Esophagus squamous epithelium (tissue), 5 donors: ENCODE measurements around the gene EGFR. TPM values are rescaled to one million over a fixed set of nuclear protein-coding genes. Genes with fewer than 3 reads are reported as not detected.

Experiments used
- DNase-seq: peaks from one replicate; lab custom pipeline; 2025; lab: John Stamatoyannopoulos, UW
- H3K27ac ChIP-seq, 4 donors: fragments of 200-600 bp; sonication (generic); one replicate each; pipeline ENCODE4 v1.5.1; 2016 to 2019; ENCODE audit warnings: mild to moderate bottlenecking in 1 of 4
- H3K27me3 ChIP-seq, 4 donors: fragments of 200-600 bp; sonication (generic); 1 replicate in 3 of 4; 2 replicates in 1 of 4; pipeline versions ENCODE4 v1.5.1 to v1.6.0; 2017 to 2021; ENCODE audit warnings: antibody characterized with exemption in 1 of 4
- H3K36me3 ChIP-seq, 3 donors: fragments of 200-600 bp; sonication (generic); one replicate each; pipeline ENCODE4 v1.5.1; 2016 to 2019
- H3K4me1 ChIP-seq, 3 donors: fragments of 200-600 bp; sonication (generic); one replicate each; pipeline ENCODE4 v1.5.1; 2017 to 2019
- H3K4me3 ChIP-seq, 4 donors: fragments of 200-600 bp; sonication (generic); 1 replicate in 3 of 4; 2 replicates in 1 of 4; pipeline ENCODE4 v1.5.1; 2016 to 2019; ENCODE audit warnings: mild to moderate bottlenecking in 2 of 4, moderate library complexity in 1 of 4
- H3K9me3 ChIP-seq, 3 donors: fragments of 200-600 bp; sonication (generic); one replicate each; pipeline ENCODE4 v1.5.1; 2016 to 2019
- CTCF ChIP-seq, 6 experiments: fragments of 450-650 bp in 4 of 6; fragments of 200-600 bp in 2 of 6; sonication (generic) in 2 of 6; IDR thresholded peaks; one replicate each; pipeline ENCODE4 v1.5.1; 2016 to 2019; ENCODE audit warnings: antibody characterized with exemption in 6 of 6, mild to moderate bottlenecking in 4 of 6, moderate library complexity in 4 of 6
- POLR2A ChIP-seq, 4 donors: fragments of 450-650 bp; IDR thresholded peaks; one replicate each; pipeline ENCODE4 v1.6.1; 2017; ENCODE audit warnings: antibody characterized with exemption in 4 of 4, mild to moderate bottlenecking in 4 of 4, moderate library complexity in 3 of 4
- WGBS, 2 donors: methylation state at CpG; one replicate each; pipeline ENCODE4 v1.1.5; 2018; 5-methylcytosine and 5-hydroxymethylcytosine counted together
- intact Hi-C: fragments of 100-400 bp; cut with DNase I; formaldehyde crosslinking; loops from one replicate; pipeline ENCODE4 v1.15.0; 2022
- total RNA-seq, 4 donors: library from RNA; depleted of rRNA; stranded (reverse); fragments of >200 nt; gene quantifications; one replicate each; pipeline ENCODE4 v1.1.0, GENCODE V29; 2016
- donor health status: DM: yes; HTN: yes; CAD: no.

The EGFR gene
- total RNA-seq, 4 donors from 2014 or later, result 66.1 to 108 (median 72.3) TPM

GRCh38 chr7:55170335-55171069, 151.7 kb downstream of the EGFR start:
- TF ChIP-seq POLR2A (IDR thresholded peaks at IDR 0.05), result no peak
- TF ChIP-seq CTCF (IDR thresholded peaks at IDR 0.05), result no peak
- no peak for DNase-seq
- WGBS, 2 donors, result 74 to 85% methylated on average over 11 of the region's 11 CpGs
- H3K9me3 ChIP-seq, result no peaks in the 10 kb centered on the region
- no peak overlapping the region for H3K4me3 ChIP-seq
- H3K27me3 ChIP-seq, result no peaks in the 10 kb centered on the region
- no peak overlapping the region for H3K27ac ChIP-seq
- no peaks in the 10 kb centered on the region for H3K4me1 ChIP-seq
- intact Hi-C loops, result no loop called here
- H3K36me3 ChIP-seq, result peaks cover 32 to 100% (median 49%) of the 10 kb centered on the region in 3 donors

GRCh38 chr7:55171157-55171556, 152.3 kb downstream of the EGFR start:
- TF ChIP-seq POLR2A (IDR thresholded peaks at IDR 0.05) (no peak), CTCF (IDR thresholded peaks at IDR 0.05) (no peak)
- Histone ChIP-seq H3K4me1 (no peaks in the 10 kb centered on the region), H3K27ac (no peak overlapping the region), H3K9me3 (no peaks in the 10 kb centered on the region), H3K4me3 (no peak overlapping the region), H3K36me3 (peaks cover 32 to 100% (median 49%) of the 10 kb centered on the region in 3 donors), H3K27me3 (no peaks in the 10 kb centered on the region)
- intact Hi-C loops, result no loop called here
- WGBS, 2 donors, result 88 to 89% methylated on average over 7 of the region's 7 CpGs
- no peak for DNase-seq

- Histone ChIP-seq H3K4me1 (peaks cover 0 to under 1% (median 0%) of the 10 kb centered on the region in 3 donors), H3K27ac (no peak overlapping the region), H3K9me3 (no peaks in the 10 kb centered on the region), H3K27me3 (no peaks in the 10 kb centered on the region), H3K4me3 (no peak overlapping the region), H3K36me3 (peaks cover 32 to 100% (median 49%) of the 10 kb centered on the region in 3 donors)
- WGBS, 2 donors, result 84 to 87% methylated on average over 5 of the region's 5 CpGs
- TF ChIP-seq POLR2A (IDR thresholded peaks at IDR 0.05) (no peak), CTCF (IDR thresholded peaks at IDR 0.05) (no peak)
- intact Hi-C loops, result no loop called here
- DNase-seq, result no peak
These were observed 153.3 kb downstream of the EGFR start for GRCh38 chr7:55172161-55172560.

- H3K36me3 ChIP-seq, result peaks cover 32 to 100% (median 49%) of the 10 kb centered on the region in 3 donors
- no peaks in the 10 kb centered on the region for H3K27me3 ChIP-seq
- H3K4me1 ChIP-seq, result peaks cover 0 to 10% (median 0%) of the 10 kb centered on the region in 3 donors
- H3K27ac ChIP-seq, result no peak overlapping the region
- H3K4me3 ChIP-seq, result no peak overlapping the region
- 92% methylated on average over 9 to 12 of the region's 25 CpGs for WGBS, 2 donors
- no peak for DNase-seq
- TF ChIP-seq CTCF (IDR thresholded peaks at IDR 0.05), result no peak
- no peaks in the 10 kb centered on the region for H3K9me3 ChIP-seq
- intact Hi-C loops, result no loop called here
These were observed 154.2 kb downstream of the EGFR start for GRCh38 chr7:55172881-55173609.

GRCh38 chr7:55173671-55174070, 154.9 kb downstream of the EGFR start:
- Histone ChIP-seq H3K4me1 (peaks cover 0 to 15% (median 0%) of the 10 kb centered on the region in 3 donors), H3K27ac (no peak overlapping the region), H3K27me3 (no peaks in the 10 kb centered on the region), H3K36me3 (peaks cover 32 to 100% (median 49%) of the 10 kb centered on the region in 3 donors), H3K9me3 (no peaks in the 10 kb centered on the region), H3K4me3 (no peak overlapping the region)
- 87 to 93% methylated on average over 4 to 7 of the region's 7 CpGs for WGBS, 2 donors
- intact Hi-C loops, result no loop called here
- DNase-seq, result no peak
- no peak for TF ChIP-seq POLR2A (IDR thresholded peaks at IDR 0.05)
- TF ChIP-seq CTCF (IDR thresholded peaks at IDR 0.05), result peak in 1 of 6 experiments; percentile 9
